Thoracic aorta (tissue), 2 donors: Measurements from ENCODE around the gene RRP8. TPM values are rescaled to one million over a fixed set of nuclear protein-coding genes. Genes with fewer than 3 reads are reported as not detected.

Experiments
- ATAC-seq: fragments of 150-250 bp; one replicate; pipeline ENCODE4 v1.8.0; 2017; ENCODE audit warnings: low read depth; ENCODE audit not compliant: insufficient number of reproducible peaks, low FRiP score
- DNase-seq: peaks from one replicate; pipeline ENCODE4 v3.0.0-alpha.2; 2020; ENCODE audit warnings: low spot score
- H3K27ac ChIP-seq, 2 donors: fragments of 200-600 bp; sonication (generic); 1 replicate in 1 of 2; 2 replicates in 1 of 2; pipeline ENCODE4 v1.5.1; 2016; ENCODE audit warnings: mild to moderate bottlenecking in 2 of 2, moderate library complexity in 2 of 2
- H3K27me3 ChIP-seq: fragments of 200-600 bp; sonication (generic); replicated peaks from 2 replicates; pipeline ENCODE4 v1.6.0; 2016; ENCODE audit warnings: mild to moderate bottlenecking; ENCODE audit not compliant: insufficient read depth
- H3K36me3 ChIP-seq: fragments of 200-600 bp; sonication (generic); one replicate; pipeline ENCODE4 v1.5.1; 2016
- H3K4me1 ChIP-seq, 2 donors: fragments of 200-600 bp; sonication (generic); 1 replicate in 1 of 2; 2 replicates in 1 of 2; pipeline versions ENCODE4 v1.5.1 to v1.6.0; 2016; ENCODE audit warnings: low read depth in 2 of 2, mild to moderate bottlenecking in 1 of 2; ENCODE audit not compliant: control insufficient read depth in 1 of 2
- H3K4me3 ChIP-seq: fragments of 200-600 bp; sonication (generic); 2 replicates; pipeline ENCODE4 v1.5.1; 2016; ENCODE audit warnings: mild to moderate bottlenecking
- H3K9me3 ChIP-seq: fragments of 200-600 bp; sonication (generic); 2 replicates; pipeline ENCODE4 v1.5.1; 2016
- total RNA-seq, 2 donors: library from RNA; depleted of rRNA; stranded (reverse); fragments of >200 nt; gene quantifications; one replicate each; pipeline versions ENCODE4 v1.1.0 to v1.2.3, GENCODE V29; 2016
- TF ChIP-seq, protein P1 (sequence below): fragments of 200-600 bp; sonication (generic); IDR thresholded peaks from one replicate; pipeline ENCODE4 v1.5.1; 2019; ENCODE audit warnings: antibody characterized with exemption

RRP8 gene
- total RNA-seq, 2 donors from 2014 or later, result 13.9 to 35.8 TPM

DNA sequence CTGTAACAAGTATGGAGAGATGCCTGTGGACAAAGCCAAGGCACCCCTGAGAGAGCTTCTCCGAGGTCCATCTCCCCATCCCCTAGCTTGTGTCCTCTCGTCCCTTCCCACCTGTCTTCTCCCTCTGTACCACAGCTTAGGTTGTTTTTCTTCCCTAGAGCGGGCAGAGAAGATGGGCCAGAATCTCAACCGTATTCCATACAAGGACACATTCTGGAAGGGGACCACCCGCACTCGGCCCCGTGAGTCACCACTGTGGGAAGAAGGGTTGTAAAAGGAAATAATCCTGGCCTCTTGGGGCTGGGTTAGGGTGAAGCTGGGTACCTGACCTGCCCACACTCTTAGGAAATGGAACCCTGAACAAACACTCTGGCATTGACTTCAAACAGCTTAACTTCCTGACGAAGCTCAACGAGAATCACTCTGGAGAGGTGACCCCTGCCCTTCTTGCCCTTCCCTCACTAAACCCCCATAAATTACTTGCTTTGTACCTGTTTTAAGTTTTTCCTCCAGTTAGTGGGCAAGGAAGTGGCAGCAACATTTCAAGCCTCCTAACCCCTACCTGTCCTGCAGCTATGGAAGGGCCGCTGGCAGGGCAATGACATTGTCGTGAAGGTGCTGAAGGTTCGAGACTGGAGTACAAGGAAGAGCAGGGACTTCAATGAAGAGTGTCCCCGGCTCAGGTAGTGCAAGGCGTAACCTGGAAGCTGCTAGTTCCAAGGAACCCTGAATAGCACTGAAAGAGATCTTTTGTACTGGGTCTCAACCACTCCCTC lies 5.5 kb upstream of the RRP8 start:
- DNase-seq (no peak), ATAC-seq (no peak)
- H3K9me3 ChIP-seq, result no peaks in the 10 kb centered on the region
- H3K36me3 ChIP-seq, result peaks cover 35% of the 10 kb centered on the region
- no peak overlapping the region for H3K4me3 ChIP-seq
- no peaks in the 10 kb centered on the region for H3K27me3 ChIP-seq
- H3K4me1 ChIP-seq, result peaks cover 57 to 72% of the 10 kb centered on the region in 2 donors
- TF ChIP-seq, protein P1, sequence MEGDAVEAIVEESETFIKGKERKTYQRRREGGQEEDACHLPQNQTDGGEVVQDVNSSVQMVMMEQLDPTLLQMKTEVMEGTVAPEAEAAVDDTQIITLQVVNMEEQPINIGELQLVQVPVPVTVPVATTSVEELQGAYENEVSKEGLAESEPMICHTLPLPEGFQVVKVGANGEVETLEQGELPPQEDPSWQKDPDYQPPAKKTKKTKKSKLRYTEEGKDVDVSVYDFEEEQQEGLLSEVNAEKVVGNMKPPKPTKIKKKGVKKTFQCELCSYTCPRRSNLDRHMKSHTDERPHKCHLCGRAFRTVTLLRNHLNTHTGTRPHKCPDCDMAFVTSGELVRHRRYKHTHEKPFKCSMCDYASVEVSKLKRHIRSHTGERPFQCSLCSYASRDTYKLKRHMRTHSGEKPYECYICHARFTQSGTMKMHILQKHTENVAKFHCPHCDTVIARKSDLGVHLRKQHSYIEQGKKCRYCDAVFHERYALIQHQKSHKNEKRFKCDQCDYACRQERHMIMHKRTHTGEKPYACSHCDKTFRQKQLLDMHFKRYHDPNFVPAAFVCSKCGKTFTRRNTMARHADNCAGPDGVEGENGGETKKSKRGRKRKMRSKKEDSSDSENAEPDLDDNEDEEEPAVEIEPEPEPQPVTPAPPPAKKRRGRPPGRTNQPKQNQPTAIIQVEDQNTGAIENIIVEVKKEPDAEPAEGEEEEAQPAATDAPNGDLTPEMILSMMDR, result no peak
- H3K27ac ChIP-seq, result peak overlapping the region; percentile 99 to 100

DNA sequence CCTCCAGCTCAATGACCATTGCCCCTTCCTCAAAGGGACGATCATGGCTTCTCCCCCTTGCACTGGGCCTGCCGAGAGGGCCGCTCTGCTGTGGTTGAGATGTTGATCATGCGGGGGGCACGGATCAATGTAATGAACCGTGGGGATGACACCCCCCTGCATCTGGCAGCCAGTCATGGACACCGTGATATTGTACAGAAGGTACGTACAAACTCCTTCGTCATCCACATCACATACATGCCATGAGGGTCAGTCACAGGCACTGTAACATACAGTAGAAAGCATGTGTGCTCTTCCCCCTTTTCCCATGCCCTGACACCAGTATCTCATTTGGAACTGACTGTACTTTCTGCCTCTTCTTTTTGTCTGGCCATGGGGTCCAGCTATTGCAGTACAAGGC lies 4.6 kb upstream of the RRP8 start:
- H3K27me3 ChIP-seq, result no peaks in the 10 kb centered on the region
- TF ChIP-seq, protein P1, result no peak
- ATAC-seq (no peak), DNase-seq (no peak)
- no peaks in the 10 kb centered on the region for H3K9me3 ChIP-seq
- H3K4me1 ChIP-seq, result peaks cover 50 to 66% of the 10 kb centered on the region in 2 donors
- H3K36me3 ChIP-seq, result peaks cover 35% of the 10 kb centered on the region
- H3K27ac ChIP-seq, result peak overlapping the region; percentile 99 to 100
- H3K4me3 ChIP-seq, result peak overlapping the region; percentile 89

DNA sequence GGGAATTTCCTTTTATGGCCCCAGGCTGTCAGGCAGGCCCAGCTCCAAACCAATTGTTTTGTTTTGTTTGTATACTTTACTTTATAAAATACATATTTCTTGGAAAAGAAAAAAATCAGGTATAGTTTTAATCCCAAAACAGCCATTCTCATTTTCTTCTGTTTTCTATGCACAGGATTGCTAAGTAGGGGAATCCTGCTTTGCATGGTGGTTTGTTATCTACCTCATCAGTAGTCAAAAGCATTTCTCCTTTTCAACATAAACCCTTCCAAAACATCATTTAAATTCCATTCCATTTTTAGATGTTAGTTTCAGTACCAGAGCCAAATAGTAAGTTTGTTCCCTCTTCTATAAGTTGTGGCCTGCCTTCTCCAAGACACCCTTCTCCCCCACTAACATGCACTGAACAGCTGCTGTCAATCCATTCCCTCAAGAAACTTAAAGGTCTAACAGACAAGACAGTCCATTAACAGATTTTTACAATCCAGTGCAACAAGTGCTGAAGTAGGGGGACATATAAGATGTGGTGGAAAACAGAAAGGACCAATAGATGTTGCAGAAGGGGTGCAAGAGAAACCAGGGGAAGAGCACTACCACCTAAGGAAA lies 3.9 kb upstream of the RRP8 start:
- no peak for ATAC-seq
- H3K4me3 ChIP-seq, result peak overlapping the region; percentile 89
- H3K4me1 ChIP-seq, result peaks cover 50 to 69% of the 10 kb centered on the region in 2 donors

DNA sequence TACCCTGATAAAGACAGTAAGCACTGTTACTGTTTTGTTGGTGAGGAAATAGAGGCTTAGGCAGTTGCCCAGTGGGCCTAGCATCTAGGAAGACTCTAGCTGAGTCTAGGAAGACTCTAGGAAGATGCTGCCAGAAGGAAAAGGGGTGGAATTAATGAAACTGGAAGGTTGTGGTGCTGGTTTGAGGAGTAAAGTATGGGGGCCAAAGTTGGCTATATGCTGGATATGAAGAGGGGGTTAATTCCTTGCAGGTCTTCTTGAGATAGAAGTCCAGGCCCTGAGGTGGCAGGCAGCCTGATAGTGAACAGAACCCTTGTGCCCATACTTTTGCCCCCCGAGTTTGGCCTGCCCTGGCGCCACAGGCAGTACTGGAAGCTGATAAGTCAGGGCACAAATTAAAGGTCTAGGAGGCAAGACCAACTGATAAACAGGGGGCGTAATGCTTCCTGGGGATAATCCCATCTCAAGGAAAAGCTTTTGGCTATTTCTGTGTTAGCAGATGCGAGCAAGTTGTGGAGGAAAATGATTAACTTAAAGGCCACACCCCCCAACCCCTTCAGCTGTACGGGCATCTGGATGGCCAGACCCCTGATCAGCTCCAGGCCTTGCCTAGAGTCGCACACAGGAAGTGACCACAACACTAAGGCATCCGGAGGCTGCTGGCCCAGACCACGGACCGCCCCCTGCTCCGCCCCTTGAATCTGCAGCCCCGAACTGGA lies 3.2 kb upstream of the RRP8 start:
- Histone ChIP-seq H3K27me3 (no peaks in the 10 kb centered on the region), H3K4me1 (peaks cover 57 to 76% of the 10 kb centered on the region in 2 donors), H3K4me3 (peak overlapping the region; percentile 89), H3K36me3 (peaks cover 35% of the 10 kb centered on the region), H3K27ac (peak overlapping the region; percentile 99 to 100), H3K9me3 (no peaks in the 10 kb centered on the region)
- DNase-seq, result peak; percentile 90
- ATAC-seq, result peak; percentile 39
- TF ChIP-seq, protein P1, result no peak

More for the DNA sequence above, 3.9 kb upstream of the RRP8 start:
- Histone ChIP-seq H3K27ac (peak overlapping the region; percentile 99 to 100), H3K36me3 (peaks cover 35% of the 10 kb centered on the region), H3K9me3 (no peaks in the 10 kb centered on the region), H3K27me3 (no peaks in the 10 kb centered on the region)
- TF ChIP-seq, protein P1, result no peak
- DNase-seq, result no peak

DNA sequence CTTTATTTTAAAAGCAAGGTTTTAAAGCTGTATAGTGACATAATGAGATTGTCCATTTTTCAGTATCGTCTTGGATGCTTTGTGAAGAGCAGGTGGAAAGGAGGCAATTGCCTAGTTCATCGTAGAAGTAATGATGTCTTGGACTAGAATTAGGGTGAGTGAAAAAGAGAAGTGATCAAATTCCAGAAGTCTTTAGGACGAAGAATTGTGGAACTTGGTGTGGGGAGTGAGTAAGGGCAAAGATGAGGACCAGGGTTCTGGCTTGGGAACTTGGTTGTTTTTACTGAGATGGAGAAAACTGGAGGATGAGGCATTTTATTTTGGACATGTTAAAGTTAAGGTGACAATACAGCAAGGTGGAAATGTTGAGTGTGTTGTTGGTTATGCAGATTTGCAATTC lies 1.4 kb upstream of the RRP8 start:
- ATAC-seq, result no peak
- Histone ChIP-seq H3K27me3 (no peaks in the 10 kb centered on the region), H3K4me3 (peak overlapping the region; percentile 89), H3K9me3 (no peaks in the 10 kb centered on the region), H3K36me3 (peaks cover 29% of the 10 kb centered on the region), H3K27ac (peak overlapping the region; percentile 99 to 100), H3K4me1 (peaks cover 45 to 77% of the 10 kb centered on the region in 2 donors)
- no peak for DNase-seq
- TF ChIP-seq, protein P1, result no peak
